ENCODE data around the gene THAP10.
"Not testable (repeated sequence)": the region's sequence is repeated elsewhere in the genome, so short reads cannot be mapped to it uniquely, and the experiment has no call there.

THAP10 gene

DNA sequence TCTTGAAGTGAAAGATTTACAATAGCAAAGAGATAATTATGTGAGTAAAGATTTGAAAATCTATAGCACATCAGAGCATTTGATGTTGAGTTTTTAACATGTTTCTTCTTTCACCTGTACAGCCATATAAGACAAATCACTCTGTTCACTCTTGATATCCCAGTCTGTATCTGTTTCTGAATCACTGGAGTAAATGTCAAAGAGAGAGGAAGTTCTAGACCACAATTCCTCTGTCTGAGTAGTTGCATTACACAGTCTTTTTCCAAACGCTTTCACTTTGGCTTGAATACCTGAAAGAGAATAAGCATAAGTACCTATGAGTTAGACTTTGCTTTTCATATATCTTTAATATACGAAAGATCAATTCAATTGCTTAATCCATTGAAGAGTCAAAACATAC lies 9.9 kb downstream of the THAP10 start:
- H4K20me1 ChIP-seq = no peaks in the 10 kb centered on the region; a peak in 1 of 22 replicates
- no peaks in the 10 kb centered on the region for H3K9me3 ChIP-seq (replicated peaks in 1 of 11)
- no peaks in the 10 kb centered on the region for H3K4me1 ChIP-seq
- no peak overlapping the region for H3K4me2 ChIP-seq
- TF ChIP-seq Cebpa-rat (IDR thresholded peaks at IDR 0.05) = no peak
- no peaks in the 10 kb centered on the region for H3K27me3 ChIP-seq
- H3K27ac ChIP-seq = no peak overlapping the region
- H3K9ac ChIP-seq = no peak overlapping the region
- H3K36me3 ChIP-seq = no peaks in the 10 kb centered on the region
- no peak overlapping the region for H3K4me3 ChIP-seq

DNA sequence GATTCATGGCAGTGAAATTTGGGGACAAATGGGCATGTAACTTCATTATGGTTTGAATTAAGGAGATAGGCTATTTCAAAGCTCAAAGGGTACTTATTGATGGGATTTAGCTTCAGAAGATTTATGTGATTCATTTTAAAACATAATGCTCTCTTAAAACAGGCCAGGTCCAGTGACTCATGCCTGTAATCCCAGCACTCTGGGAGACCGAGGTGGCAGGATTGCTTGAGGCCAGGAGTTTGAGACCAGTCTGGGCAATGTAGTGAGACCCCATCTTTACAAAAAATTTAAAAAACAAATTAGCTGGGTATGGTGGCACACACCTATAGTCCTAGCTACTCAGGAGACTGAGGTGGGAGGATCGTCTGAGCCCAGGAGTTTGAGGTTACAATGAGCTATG lies 11.5 kb downstream of the THAP10 start:
- H3K4me1 ChIP-seq = no peaks in the 10 kb centered on the region
- no peaks in the 10 kb centered on the region for H3K9me3 ChIP-seq (replicated peaks in 1 of 11)

DNA sequence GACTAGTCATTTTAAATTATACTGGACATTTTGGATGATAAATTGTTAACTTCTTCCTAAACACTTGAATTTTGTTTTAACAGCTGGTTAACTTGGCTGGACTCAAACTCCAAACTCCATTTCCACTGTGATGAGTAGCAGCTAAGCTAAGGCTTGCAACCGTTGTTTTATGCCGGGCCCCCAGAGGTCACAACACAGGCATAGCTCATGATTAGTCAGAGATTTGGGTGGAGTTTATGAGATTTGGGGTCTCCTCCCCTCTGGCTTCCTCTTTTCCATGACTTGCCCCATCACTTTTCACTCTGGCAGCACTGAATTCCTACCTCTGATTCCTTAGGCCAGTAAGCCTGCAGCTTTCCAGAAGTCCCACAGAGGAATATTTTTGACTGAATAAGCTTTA lies 12.8 kb downstream of the THAP10 start:
- Histone ChIP-seq H3K36me3 (no peaks in the 10 kb centered on the region), H3K4me2 (no peak overlapping the region), H3K27ac (no peak overlapping the region), H3K4me1 (no peaks in the 10 kb centered on the region), H3K9me3 (replicated peaks in 1 of 11) (no peaks in the 10 kb centered on the region), H3K4me3 (no peak overlapping the region), H4K20me1 (no peaks in the 10 kb centered on the region; a peak in 1 of 22 replicates), H3K27me3 (no peaks in the 10 kb centered on the region), H3K9ac (no peak overlapping the region)
- TF ChIP-seq Cebpa-rat (IDR thresholded peaks at IDR 0.05) = no peak

More for the DNA sequence above, 11.5 kb downstream of the THAP10 start:
- Histone ChIP-seq H3K4me3 (no peak overlapping the region), H3K9ac (no peak overlapping the region), H4K20me1 (no peaks in the 10 kb centered on the region; a peak in 1 of 22 replicates), H3K27ac (no peak overlapping the region), H3K36me3 (no peaks in the 10 kb centered on the region), H3K4me2 (no peak overlapping the region), H3K27me3 (no peaks in the 10 kb centered on the region)
- no peak for TF ChIP-seq Cebpa-rat (IDR thresholded peaks at IDR 0.05)

DNA sequence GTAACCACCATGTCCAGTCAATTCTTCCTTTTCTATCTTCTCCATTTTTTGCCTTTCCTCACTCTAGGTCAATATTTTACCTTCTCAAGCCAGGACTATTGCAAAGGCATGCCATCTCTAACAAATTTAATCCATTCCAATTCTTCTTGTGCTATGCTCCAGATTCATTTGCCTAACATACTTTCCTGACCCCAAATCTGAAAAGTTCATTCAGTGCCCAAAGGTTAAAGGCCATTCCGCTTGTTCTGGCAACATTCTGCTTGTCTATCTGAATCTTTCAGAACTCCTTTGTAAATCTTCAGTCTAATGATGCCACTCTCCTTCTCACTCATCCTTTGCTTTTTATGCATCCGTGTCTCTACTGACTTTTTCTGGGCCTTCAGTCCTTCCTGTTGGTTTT lies 15.6 kb downstream of the THAP10 start:
- Histone ChIP-seq H3K9me3 (replicated peaks in 1 of 11) (peaks cover 4 to 18% (median 10%) of the 10 kb centered on the region in 11 experiments; a peak in 17 of 22 replicates), H3K4me2 (no peak overlapping the region), H4K20me1 (no peaks in the 10 kb centered on the region), H3K9ac (no peak overlapping the region), H3K27me3 (no peaks in the 10 kb centered on the region), H3K36me3 (no peaks in the 10 kb centered on the region), H3K27ac (no peak overlapping the region), H3K4me3 (no peak overlapping the region), H3K4me1 (no peaks in the 10 kb centered on the region)
- TF ChIP-seq Cebpa-rat (IDR thresholded peaks at IDR 0.05) = no peak

DNA sequence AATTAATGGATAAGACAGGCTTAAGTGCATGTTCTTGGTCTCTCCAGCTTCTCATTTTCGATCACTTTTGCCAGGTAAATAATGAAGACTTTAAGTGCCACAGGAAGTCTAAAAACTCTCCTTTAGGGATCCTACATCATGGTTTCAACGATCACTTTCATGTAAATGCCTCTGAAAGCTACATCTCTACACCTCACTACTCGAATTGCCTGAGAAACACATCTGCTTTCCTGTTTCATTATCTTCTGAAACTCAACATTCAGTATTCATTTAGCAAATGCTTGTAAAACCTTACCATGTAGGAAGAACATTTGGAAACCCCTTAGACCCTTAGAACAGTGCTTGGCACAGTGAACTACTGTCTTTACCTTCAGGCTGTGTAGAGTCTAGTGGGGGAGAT lies 16.2 kb downstream of the THAP10 start:
- no peak overlapping the region for H3K27ac ChIP-seq
- H3K4me1 ChIP-seq = no peaks in the 10 kb centered on the region
- no peak for TF ChIP-seq Cebpa-rat (IDR thresholded peaks at IDR 0.05)

DNA sequence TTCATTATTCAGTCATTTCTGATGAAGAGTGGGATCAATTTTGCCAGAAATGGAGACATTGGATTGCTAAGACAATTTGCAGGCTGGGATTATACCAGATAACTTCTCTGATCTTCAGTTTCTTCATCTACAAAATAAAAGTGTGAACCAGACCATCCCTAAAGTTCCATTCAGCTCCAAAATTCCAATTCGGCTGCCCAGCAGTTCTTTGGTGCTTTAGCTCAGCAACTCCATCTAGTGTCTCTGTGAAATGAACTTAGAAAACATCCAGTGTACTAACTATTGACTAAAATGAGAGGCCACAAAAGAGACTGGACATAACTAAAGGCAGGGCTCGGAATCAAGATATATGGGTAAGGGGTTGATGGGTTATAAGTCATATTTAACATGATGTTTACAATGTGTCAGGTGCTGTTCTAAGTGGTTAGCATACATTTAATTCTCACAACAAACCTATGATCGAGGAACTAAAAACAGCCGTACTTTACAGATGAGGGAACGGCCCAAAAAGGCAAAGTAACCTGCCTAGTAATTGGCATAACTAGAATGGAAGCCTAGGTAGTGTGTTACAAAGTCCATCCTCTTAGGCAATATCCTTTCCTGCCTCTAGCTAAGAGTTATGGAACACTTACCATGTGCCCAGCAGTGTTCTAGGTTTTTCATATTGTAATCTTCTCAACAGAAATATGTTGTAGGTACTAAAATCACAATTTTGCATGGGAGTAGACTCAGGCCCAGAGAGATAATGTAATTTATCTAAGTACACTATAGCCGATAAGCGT lies 17.0 kb downstream of the THAP10 start:
- no peak for TF ChIP-seq Cebpa-rat (IDR thresholded peaks at IDR 0.05)
- H3K9ac ChIP-seq = no peak overlapping the region
- no peaks in the 10 kb centered on the region for H3K36me3 ChIP-seq
- peaks cover 9 to 23% (median 15%) of the 10 kb centered on the region in 11 experiments; a peak in 19 of 22 replicates for H3K9me3 ChIP-seq (replicated peaks in 1 of 11)
- no peaks in the 10 kb centered on the region for H4K20me1 ChIP-seq
- H3K27ac ChIP-seq = no peak overlapping the region
- H3K4me1 ChIP-seq = peaks cover 0 to 5% (median 0%) of the 10 kb centered on the region in 10 experiments; a peak in 2 of 20 replicates
- H3K4me3 ChIP-seq = no peak overlapping the region
- no peaks in the 10 kb centered on the region for H3K27me3 ChIP-seq
- no peak overlapping the region for H3K4me2 ChIP-seq

More for the DNA sequence above, 16.2 kb downstream of the THAP10 start:
- Histone ChIP-seq H3K9ac (no peak overlapping the region), H3K36me3 (no peaks in the 10 kb centered on the region), H3K27me3 (no peaks in the 10 kb centered on the region), H3K4me3 (no peak overlapping the region), H3K9me3 (replicated peaks in 1 of 11) (peaks cover 9 to 23% (median 15%) of the 10 kb centered on the region in 11 experiments; a peak in 19 of 22 replicates), H3K4me2 (no peak overlapping the region), H4K20me1 (no peaks in the 10 kb centered on the region)

DNA sequence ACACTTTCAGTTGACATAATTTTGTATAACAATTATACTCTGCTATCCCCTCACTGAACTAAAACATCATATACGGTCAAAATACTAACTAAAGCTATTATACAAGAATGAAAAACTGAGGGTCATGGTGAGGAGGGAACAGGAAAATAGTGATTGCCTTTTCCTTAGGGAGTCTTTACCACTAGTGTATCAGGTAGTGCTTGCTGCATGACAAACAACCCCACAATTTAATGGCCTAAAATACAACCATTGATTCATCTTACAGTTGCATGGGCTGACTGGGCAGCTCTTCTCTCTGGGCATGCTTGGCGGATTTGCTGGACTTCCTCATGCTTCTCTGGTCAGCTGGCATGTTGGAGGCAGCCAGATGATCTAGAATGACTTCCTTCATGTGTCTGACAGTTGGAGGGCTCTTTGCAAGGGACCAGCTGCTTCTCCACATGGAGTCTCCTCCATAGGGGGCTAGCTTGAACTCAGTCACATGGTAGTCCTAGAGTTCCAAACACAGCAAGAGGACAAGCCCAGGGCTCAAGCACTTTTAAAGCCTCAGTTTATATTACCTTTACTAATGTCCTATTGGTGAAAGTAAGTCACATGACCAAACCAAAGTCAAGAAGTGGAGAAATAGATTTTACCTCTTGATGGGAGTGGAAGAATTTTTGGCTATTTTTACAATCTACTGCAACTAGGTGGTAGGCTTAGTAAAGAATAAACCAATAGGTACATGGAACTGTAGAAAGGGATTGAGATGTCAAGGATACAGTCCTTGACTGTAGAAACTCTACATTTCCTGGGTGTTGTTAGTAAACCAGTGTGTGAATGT lies 18.8 kb downstream of the THAP10 start:
- Histone ChIP-seq H3K4me3 (no peak overlapping the region), H3K9me3 (replicated peaks in 1 of 11) (peaks cover 9 to 23% (median 15%) of the 10 kb centered on the region in 11 experiments; a peak in 19 of 22 replicates), H3K27ac (no peak overlapping the region), H3K4me2 (no peak overlapping the region), H3K4me1 (peaks cover 0 to 7% (median 0%) of the 10 kb centered on the region in 10 experiments; a peak in 2 of 20 replicates), H3K9ac (no peak overlapping the region), H3K27me3 (no peaks in the 10 kb centered on the region), H3K36me3 (no peaks in the 10 kb centered on the region), H4K20me1 (no peaks in the 10 kb centered on the region)
- no peak for TF ChIP-seq Cebpa-rat (IDR thresholded peaks at IDR 0.05)

DNA sequence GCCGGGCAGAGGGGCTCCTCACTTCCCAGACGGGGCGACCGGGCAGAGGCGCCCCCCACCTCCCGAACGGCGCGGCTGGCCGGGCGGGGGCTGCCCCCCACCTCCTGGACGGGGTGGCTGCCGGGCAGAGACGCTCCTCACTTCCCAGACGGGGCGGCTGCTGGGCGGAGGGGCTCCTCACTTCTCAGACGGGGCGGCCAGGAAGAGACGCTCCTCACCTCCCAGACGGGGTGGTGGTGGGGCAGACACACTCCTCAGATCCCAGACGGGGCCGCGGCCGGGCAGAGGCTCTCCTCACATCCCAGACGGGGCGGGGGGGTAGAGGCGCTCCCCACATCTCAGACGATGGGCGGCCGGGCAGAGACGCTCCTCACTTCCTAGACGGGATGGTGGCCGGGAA lies 20.7 kb downstream of the THAP10 start:
- not testable (repeated sequence) for H3K4me1 ChIP-seq, H3K4me2 ChIP-seq, H3K36me3 ChIP-seq, H3K27ac ChIP-seq, H3K4me3 ChIP-seq, H3K9ac ChIP-seq, H4K20me1 ChIP-seq, H3K27me3 ChIP-seq
- H3K9me3 ChIP-seq (replicated peaks in 1 of 11) = peaks cover 9 to 23% (median 15%) of the 10 kb centered on the region in 11 experiments; a peak in 19 of 22 replicates

DNA sequence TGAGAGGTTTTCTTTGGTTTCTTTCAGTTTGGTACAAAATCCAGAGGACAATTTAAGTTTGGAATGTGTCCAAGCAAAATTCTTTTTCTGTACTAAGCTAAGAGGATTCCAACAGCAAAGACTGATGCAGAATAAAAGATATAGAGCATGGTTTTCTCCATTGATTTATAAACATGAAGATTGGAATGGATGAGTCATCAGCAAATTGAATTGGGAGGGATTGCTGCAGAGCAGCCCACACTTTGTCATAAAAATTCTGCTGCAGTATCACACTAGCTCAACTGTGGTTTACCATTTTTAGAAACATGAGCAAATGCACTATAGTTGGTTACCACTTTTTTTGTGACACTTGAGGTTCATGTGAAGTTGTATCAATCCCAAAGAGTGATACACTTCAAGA lies 22.2 kb downstream of the THAP10 start:
- no peaks in the 10 kb centered on the region for H4K20me1 ChIP-seq
- H3K4me3 ChIP-seq = no peak overlapping the region
- peak overlapping the region in 2 of 11 experiments; percentile 4 to 37; a peak in 2 of 22 replicates for H3K4me2 ChIP-seq

More for the DNA sequence above, 22.2 kb downstream of the THAP10 start:
- H3K27ac ChIP-seq = no peak overlapping the region
- TF ChIP-seq Cebpa-rat (IDR thresholded peaks at IDR 0.05) = no peak
- peaks cover 9 to 23% (median 15%) of the 10 kb centered on the region in 11 experiments; a peak in 19 of 22 replicates for H3K9me3 ChIP-seq (replicated peaks in 1 of 11)
- H3K36me3 ChIP-seq = no peaks in the 10 kb centered on the region
- H3K27me3 ChIP-seq = no peaks in the 10 kb centered on the region
- peaks cover 0 to 7% (median 0%) of the 10 kb centered on the region in 10 experiments; a peak in 2 of 20 replicates for H3K4me1 ChIP-seq
- no peak overlapping the region for H3K9ac ChIP-seq
